Fibroblast of skin of abdomen (primary cell): Measurements from ENCODE around the gene CACFD1. TPM values are rescaled to one million over a fixed set of nuclear protein-coding genes. Genes with fewer than 3 reads are reported as not detected.

ENCODE experiments used
- DNase-seq: peaks from one replicate; pipeline ENCODE4 v3.0.0-alpha.2; 2013
- polyA plus RNA-seq, 2 experiments: library from polyadenylated mRNA; unstranded; fragments of 120-200 nt; gene quantifications; one replicate each; pipeline ENCODE4 v1.2.1, GENCODE V29; 2013; ENCODE audit not compliant: insufficient read length in 2 of 2

CACFD1 gene
- polyA plus RNA-seq (2013, experiment 1 of 2; ENCODE audit: insufficient read length): 12.4 TPM
- polyA plus RNA-seq (2013, experiment 2 of 2; ENCODE audit: insufficient read length): 10.8 TPM

DNA sequence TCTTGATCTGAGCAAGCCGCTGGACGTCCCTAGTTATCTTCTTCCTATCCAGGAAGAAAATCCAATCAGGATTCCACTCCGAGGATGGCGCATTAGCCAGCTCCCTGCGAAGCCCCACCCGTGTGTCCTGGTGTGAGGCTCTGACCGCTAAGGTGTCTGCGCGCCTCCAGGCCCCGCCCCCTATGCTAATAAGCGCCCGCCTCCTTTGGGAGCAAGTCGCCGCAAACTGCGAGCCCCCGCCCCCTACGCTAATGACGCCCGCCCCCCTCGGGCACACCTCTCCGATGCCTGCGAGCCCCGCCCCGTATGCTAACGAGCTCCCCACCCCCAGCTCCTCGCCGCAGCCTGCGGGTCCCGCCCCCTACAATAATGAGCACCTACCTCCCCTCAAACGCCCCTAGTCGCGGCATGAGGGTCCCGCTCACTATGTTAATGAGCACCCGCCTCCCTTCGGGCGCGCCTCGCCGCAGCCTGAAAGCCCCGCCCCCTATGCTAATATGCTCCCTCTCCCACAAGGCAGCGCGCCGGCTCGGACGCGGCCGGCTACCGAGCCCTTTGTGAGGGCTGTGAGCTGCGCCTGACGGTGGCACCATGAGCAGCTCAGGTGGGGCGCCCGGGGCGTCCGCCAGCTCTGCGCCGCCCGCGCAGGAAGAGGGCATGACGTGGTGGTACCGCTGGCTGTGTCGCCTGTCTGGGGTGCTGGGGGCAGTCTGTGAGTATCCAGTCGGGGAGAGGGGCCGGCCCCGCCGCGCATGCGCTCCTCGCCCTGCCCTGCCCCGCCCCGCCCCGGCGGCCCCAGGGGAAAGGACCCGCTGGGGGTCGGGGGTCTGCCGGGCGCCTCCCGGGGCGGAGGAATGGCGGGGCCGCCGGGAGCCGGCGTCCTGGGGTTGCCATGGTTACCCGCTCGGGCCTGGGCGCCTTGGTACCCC lies at the start of gene CACFD1:
TSS of gene CACFD1 (plus strand) at position 503 of the 929 bp plus-strand sequence. CDS start at position 592, 89 bp downstream.
- peak; percentile 90 for DNase-seq

DNA sequence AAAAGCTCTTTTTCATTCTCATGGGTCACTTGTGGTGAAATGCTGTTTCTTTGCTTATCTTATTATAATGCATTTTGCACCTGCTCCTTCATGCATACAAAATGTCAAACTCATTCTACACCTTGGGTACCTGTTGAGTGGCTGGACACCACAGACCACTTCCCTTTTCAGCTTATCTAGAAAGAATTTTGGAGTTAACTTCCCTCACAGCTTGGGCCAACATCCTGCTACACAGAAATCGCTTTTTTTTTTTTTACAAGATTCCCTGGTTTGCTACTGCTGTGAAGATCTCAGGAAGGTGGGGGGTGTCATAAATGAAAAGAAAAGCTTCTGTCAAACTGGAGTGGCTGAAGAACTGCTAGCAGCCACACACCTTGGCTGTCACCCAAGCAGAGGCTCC lies 44.6 kb upstream of the CACFD1 start:
- DNase-seq: no peak

GRCh38 chr9:133417541-133418461 lies 42.0 kb upstream of the CACFD1 start, which contains the start of gene REXO4:
TSS of gene REXO4 (minus strand) at chr9:133418010. CDS start at chr9:133417844, 166 bp downstream.
- DNase-seq: peak; percentile 89

DNA sequence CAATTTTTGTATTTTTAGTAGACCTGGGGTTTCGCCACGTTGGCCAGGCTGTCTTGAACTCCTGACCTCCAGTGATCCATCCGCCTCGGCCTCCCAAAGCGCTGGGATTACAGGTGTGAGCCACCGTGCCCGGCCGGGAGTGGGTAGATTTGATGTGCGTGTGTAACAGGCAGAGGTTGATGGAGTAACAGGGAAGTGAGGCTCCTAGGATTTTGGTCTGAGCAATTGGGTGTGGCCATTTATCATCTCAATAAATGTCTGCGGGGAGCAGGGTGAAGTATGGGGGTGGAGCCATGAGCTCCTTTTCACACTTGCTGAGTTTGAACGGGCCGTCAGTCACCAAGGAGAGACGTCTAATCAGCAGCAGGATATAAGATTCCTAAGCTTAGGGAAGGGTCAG lies 40.8 kb upstream of the CACFD1 start:
- DNase-seq: no peak

- no peak for DNase-seq
These were observed 39.4 kb upstream of the CACFD1 start for GRCh38 chr9:133420392-133420827.

GRCh38 chr9:133421615-133422542 lies 37.9 kb upstream of the CACFD1 start, which contains the start of gene ADAMTS13:
TSS of gene ADAMTS13 (plus strand) at chr9:133422367. CDS start at chr9:133422444, 77 bp downstream.
- DNase-seq: no peak

- no peak for DNase-seq
These were observed 36.6 kb upstream of the CACFD1 start for GRCh38 chr9:133423216-133423615.

- no peak for DNase-seq
These were observed 35.6 kb upstream of the CACFD1 start for GRCh38 chr9:133424187-133424586.

DNA sequence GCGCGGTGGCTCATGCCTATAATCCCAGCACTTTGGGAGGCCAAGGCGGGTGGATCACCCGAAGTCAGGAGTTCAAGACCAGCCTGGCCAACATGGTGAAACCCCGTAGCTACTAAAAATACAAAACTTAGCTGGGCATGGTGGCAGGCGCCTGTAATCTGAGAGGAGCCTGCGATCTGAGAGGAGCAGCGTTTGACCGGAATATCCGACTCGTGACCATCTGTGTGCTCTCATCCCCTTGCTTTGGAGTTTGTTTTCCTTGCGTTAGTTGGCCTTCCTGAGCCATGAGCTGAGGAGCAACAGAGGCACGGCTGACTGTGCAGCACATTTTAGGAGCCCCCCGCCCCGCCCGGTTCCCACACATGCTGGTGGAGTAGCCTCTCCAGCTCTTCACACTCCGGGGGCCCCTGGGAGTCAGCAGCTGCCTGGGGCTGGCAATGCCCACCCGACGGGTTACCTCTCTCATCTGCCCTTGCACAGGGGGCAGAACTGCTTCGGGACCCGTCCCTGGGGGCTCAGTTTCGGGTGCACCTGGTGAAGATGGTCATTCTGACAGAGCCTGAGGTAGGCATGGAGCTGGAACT lies 34.6 kb upstream of the CACFD1 start:
- no peak for DNase-seq

DNA sequence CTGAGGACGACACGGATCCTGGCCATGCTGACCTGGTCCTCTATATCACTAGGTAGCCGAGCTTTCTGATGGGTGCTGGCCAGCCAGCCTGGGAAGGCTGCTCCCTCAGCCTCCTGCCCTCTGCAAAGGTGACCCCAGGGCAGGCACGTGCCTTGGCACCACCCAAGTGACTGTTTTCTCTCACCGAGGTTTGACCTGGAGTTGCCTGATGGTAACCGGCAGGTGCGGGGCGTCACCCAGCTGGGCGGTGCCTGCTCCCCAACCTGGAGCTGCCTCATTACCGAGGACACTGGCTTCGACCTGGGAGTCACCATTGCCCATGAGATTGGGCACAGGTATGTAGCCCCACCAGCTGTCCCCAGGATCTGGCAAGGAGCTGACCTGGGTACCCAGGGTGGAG lies 33.8 kb upstream of the CACFD1 start:
- no peak for DNase-seq

DNA sequence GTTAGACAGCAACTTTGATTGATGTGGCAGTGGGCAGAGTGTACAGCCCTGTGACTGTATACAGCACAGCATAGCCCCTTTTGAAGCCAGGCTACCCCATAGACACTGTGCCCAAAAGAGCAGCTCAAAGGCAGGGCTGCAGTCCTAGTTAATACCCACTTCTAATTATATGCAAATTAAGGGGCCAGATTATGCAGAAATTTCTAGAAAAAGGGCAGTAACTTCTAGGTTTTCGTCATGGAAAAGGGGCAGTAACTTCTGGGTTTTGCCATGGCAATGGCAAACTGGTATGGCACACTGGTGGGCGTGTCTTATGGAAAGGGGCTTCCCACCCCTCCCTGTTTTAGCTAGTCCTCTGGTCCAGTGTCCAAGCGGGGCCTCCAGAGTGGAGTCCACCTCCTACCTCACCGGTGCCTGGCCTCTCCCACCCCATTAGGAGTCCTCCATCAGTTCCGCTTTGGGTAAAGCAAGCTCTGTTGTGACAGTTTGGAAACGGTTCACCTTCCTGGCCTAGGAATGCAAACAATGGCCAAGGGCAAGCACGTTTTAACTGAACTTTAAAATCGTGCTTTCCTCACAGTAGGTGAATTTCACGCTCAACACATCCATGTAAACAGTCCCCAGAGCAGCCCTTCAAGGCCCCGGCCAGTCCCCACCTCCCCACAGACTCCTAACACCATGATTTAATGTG lies 32.0 kb upstream of the CACFD1 start:
- no peak for DNase-seq

DNA sequence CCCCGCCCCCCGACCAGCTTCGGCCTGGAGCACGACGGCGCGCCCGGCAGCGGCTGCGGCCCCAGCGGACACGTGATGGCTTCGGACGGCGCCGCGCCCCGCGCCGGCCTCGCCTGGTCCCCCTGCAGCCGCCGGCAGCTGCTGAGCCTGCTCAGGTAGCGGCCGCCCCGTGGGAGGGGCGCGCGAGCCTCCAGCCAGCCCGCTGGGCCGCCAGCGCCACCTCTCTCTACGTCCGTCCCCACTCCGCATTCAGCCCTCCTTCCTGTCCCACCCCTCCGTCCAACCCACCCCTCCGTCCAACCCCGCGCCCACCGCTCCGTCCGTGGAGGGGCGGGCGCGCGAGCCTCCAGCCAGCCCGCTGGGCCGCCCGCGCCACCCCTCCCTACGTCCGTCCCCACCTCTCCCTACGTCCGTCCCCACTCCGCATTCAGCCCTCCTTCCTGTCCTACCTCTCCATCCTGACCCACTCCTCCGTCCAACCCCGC lies 31.1 kb upstream of the CACFD1 start:
- no peak for DNase-seq

- DNase-seq: no peak
These were observed 30.6 kb upstream of the CACFD1 start for GRCh38 chr9:133429214-133429613.

DNA sequence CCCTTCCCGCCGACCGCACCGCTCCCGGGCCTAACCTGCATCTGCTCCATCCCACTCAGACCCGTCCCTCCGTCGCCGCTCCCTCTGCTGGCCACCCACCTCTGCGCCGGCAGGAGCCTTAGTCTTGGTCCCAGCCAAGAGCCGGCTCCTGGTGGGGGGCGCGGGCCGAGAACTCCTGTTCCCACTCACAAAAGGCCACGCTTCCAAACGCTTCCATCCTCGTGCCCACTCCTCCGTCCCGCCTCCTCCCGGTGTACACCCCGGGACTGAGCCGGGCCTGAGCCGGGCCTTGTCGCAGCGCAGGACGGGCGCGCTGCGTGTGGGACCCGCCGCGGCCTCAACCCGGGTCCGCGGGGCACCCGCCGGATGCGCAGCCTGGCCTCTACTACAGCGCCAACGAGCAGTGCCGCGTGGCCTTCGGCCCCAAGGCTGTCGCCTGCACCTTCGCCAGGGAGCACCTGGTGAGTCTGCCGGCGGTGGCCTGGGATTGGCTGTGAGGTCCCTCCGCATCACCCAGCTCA lies 30.1 kb upstream of the CACFD1 start:
- no peak for DNase-seq

GRCh38 chr9:133430244-133430643 lies 29.5 kb upstream of the CACFD1 start:
- DNase-seq: no peak

DNA sequence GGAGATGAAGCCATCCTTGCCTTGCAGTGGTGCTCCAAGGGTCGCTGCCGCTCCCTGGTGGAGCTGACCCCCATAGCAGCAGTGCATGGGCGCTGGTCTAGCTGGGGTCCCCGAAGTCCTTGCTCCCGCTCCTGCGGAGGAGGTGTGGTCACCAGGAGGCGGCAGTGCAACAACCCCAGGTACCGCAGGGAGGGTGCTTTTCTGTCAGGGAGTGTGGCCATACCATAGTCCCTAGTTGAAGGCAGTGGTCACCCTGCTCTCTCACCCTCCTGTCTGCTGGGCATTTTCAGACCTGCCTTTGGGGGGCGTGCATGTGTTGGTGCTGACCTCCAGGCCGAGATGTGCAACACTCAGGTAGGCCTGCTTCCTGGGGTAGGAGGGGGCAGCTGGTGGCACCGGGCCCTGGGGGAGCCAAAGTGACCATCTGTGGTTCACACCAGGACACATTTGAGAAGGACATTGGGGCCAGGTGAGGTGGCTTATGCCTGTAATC lies 26.4 kb upstream of the CACFD1 start:
- DNase-seq: no peak

- DNase-seq: no peak
These were observed 23.1 kb upstream of the CACFD1 start for GRCh38 chr9:133436681-133437080.

- DNase-seq: no peak
These were observed 21.8 kb upstream of the CACFD1 start for GRCh38 chr9:133437753-133438531.

- DNase-seq: no peak
These were observed 20.4 kb upstream of the CACFD1 start for GRCh38 chr9:133439337-133439736.
